A673 (cell line): Measurements from ENCODE around the gene ZBTB21. TPM values are rescaled to one million over a fixed set of nuclear protein-coding genes. Genes with fewer than 3 reads are reported as not detected.
"Not testable (repeated sequence)": the region's sequence is repeated elsewhere in the genome, so short reads cannot be mapped to it uniquely, and the experiment has no call there.

Experiments
- BruUV-seq: library from RNA; stranded (reverse); fragments of 400-500 nt; replicated peaks from 2 replicates; lab custom pipeline; 2021; lab: Mats Ljungman, UMichigan
- CTCF ChIA-PET: fragments of 300-600 bp; sonication (Branson Sonifier 250); formaldehyde crosslinking; loops from one replicate; lab custom pipeline; 2022; ENCODE audit warnings: antibody characterized with exemption; lab: Charles Lee
- POLR2A ChIA-PET: fragments of 300-600 bp; sonication (Branson Sonifier 250); formaldehyde crosslinking; loops from one replicate; lab custom pipeline; 2022; ENCODE audit warnings: antibody characterized with exemption; ENCODE audit not compliant: low non-redundant PET; lab: Charles Lee
- DNase-seq: peaks from one replicate; pipeline ENCODE4 v3.0.0-alpha.2; 2015; ENCODE audit warnings: low spot score
- H3K27ac ChIP-seq: fragments of 200-600 bp; sonication (generic); 2 replicates; pipeline ENCODE4 v1.5.1; 2016; ENCODE audit warnings: mixed run types, low read depth, mild to moderate bottlenecking, mixed read lengths, antibody characterized with exemption, low read length; ENCODE audit not compliant: poor library complexity, severe bottlenecking
- H3K27me3 ChIP-seq: fragments of 200-600 bp; sonication (generic); replicated peaks from 2 replicates; pipeline ENCODE4 v1.6.1; 2017; ENCODE audit warnings: mixed run types, low read depth, mild to moderate bottlenecking, mixed read lengths, antibody characterized with exemption, low read length; ENCODE audit not compliant: insufficient read depth, poor library complexity
- H3K36me3 ChIP-seq: fragments of 200-600 bp; sonication (generic); 2 replicates; pipeline ENCODE4 v1.6.1; 2016; ENCODE audit warnings: mixed run types, mild to moderate bottlenecking, mixed read lengths, antibody characterized with exemption, low read length; ENCODE audit not compliant: insufficient read depth, poor library complexity, severe bottlenecking
- H3K4me1 ChIP-seq: fragments of 200-600 bp; sonication (generic); 2 replicates; pipeline ENCODE4 v1.6.1; 2017; ENCODE audit warnings: mixed run types, mild to moderate bottlenecking, mixed read lengths, antibody characterized with exemption, low read length; ENCODE audit not compliant: insufficient read depth, poor library complexity, severe bottlenecking
- H3K4me3 ChIP-seq: fragments of 200-600 bp; sonication (generic); 2 replicates; pipeline ENCODE4 v1.5.1; 2016; ENCODE audit warnings: low read depth, mixed run types, mild to moderate bottlenecking, mixed read lengths, low read length; ENCODE audit not compliant: poor library complexity, severe bottlenecking
- H3K9me3 ChIP-seq: fragments of 200-600 bp; sonication (generic); 2 replicates; pipeline ENCODE4 v1.6.1; 2016; ENCODE audit warnings: mixed run types, low read depth, mild to moderate bottlenecking, mixed read lengths, antibody characterized with exemption, low read length; ENCODE audit not compliant: poor library complexity, severe bottlenecking
- CTCF ChIP-seq: fragments of 300-800, 200-600 bp; sonication (generic); conservative IDR thresholded peaks from 2 replicates; pipeline ENCODE4 v1.5.1; 2017; ENCODE audit warnings: low read depth, mild to moderate bottlenecking, antibody characterized with exemption, low read length, moderate library complexity, mixed read lengths
- EZH2 ChIP-seq: fragments of 200-600 bp; sonication (generic); IDR thresholded peaks from 2 replicates; pipeline ENCODE4 v1.6.1; 2017; ENCODE audit warnings: borderline replicate concordance, low read depth, mild to moderate bottlenecking, mixed read lengths, antibody characterized with exemption, low read length; ENCODE audit not compliant: poor library complexity, severe bottlenecking
- intact Hi-C: fragments of 100-400 bp; cut with micrococcal nuclease; formaldehyde crosslinking; loops from one replicate; pipeline ENCODE4 v1.10.0; 2022; ENCODE audit not compliant: unreplicated experiment
- total RNA-seq: library from RNA; stranded (reverse); gene quantifications from 2 replicates; pipeline ENCODE4 v1.2.3, GENCODE V29; 2021

The ZBTB21 gene
- total RNA-seq, 1 experiment from 2014 or later, result 20.7 TPM

- H3K27ac ChIP-seq, result no peak overlapping the region
- peaks cover 8% of the 10 kb centered on the region for H3K4me1 ChIP-seq
- no peaks in the 10 kb centered on the region for H3K9me3 ChIP-seq
- DNase-seq, result no peak
- TF ChIP-seq CTCF (no peak), EZH2 (no peak)
- BruUV-seq, result no TSS peak
- no peaks in the 10 kb centered on the region for H3K36me3 ChIP-seq
- ChIA-PET POLR2A (no interaction called here), CTCF (no interaction called here)
- no peaks in the 10 kb centered on the region for H3K27me3 ChIP-seq
- no peak overlapping the region for H3K4me3 ChIP-seq
- intact Hi-C loops, result no loop called here
Measured at GRCh38 chr21:41950941-41951351, 59.2 kb downstream of the ZBTB21 start.

- H3K27me3 ChIP-seq, H3K4me3 ChIP-seq, H3K9me3 ChIP-seq, H3K36me3 ChIP-seq, BruUV-seq, CTCF ChIA-PET, intact Hi-C loops, H3K4me1 ChIP-seq, H3K27ac ChIP-seq, POLR2A ChIA-PET, DNase-seq: not testable (repeated sequence)
Measured at GRCh38 chr21:41949631-41950030, 60.5 kb downstream of the ZBTB21 start.

GRCh38 chr21:41948901-41949300 lies 61.3 kb downstream of the ZBTB21 start:
- no peaks in the 10 kb centered on the region for H3K4me1 ChIP-seq
- no peaks in the 10 kb centered on the region for H3K27me3 ChIP-seq
- no peaks in the 10 kb centered on the region for H3K9me3 ChIP-seq
- H3K36me3 ChIP-seq, result no peaks in the 10 kb centered on the region
- H3K4me3 ChIP-seq, result no peak overlapping the region
- H3K27ac ChIP-seq, result no peak overlapping the region
- POLR2A ChIA-PET, result no interaction called here
- TF ChIP-seq EZH2 (no peak), CTCF (no peak)
- CTCF ChIA-PET, result no interaction called here
- no TSS peak for BruUV-seq
- intact Hi-C loops, result no loop called here
- DNase-seq, result no peak
